Measurements from ENCODE around the gene TMEM132C. TPM values are rescaled to one million over a fixed set of nuclear protein-coding genes. Genes with fewer than 3 reads are reported as not detected.
A peak's percentile ranks its signal among the peaks of the same experiment; 100 is the strongest.

TMEM132C gene
- total and polyA plus RNA-seq, 12 donors, result 0.79 to 2.9 (median 1.7) TPM

DNA sequence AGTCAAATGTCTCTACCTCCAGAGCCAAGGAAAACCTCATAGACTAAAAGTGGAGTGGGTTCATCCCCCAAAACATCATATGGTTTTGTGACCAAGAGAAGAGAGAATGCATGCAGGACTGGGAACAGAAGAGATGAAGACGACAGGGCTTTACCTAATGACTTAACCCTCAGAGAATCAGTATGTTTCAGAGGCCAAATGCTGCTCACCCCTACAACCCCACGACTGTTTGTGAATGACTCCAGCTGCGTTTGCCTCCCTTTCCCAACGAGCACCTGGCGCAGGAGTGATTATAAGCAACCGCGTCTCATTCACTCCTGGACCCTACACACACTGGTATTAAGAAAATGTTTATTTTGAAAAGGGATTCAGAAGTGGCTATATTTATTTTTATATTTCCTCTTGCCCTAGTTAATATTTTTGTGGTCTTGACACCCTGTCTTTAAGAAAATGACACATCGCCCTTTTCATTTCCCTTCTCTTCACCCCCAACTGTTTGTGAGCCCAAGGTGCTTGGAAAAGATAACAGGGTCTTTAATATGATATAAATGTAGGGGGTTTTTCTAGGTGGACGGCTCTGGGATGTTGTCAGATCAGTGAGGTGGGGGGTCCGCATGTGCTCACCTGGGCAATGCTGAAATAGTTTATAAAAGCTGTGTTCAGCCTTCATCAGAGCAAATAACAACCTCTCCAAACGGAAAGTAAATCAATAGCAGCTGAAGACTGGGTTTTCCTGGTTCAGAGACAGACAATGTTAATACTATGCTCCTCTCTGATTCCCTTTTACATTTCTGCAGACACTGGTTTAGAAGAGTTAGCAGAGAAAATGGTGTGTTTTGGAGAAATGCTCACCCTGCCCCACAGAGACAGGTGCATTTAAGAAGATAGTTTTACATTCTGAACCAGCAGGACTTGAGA is 479.1 kb downstream of the TMEM132C start:
- no peak overlapping the region for H3K4me3 ChIP-seq
- peaks cover 0 to 50% (median 13%) of the 10 kb centered on the region in 7 donors for H3K27me3 ChIP-seq

DNA sequence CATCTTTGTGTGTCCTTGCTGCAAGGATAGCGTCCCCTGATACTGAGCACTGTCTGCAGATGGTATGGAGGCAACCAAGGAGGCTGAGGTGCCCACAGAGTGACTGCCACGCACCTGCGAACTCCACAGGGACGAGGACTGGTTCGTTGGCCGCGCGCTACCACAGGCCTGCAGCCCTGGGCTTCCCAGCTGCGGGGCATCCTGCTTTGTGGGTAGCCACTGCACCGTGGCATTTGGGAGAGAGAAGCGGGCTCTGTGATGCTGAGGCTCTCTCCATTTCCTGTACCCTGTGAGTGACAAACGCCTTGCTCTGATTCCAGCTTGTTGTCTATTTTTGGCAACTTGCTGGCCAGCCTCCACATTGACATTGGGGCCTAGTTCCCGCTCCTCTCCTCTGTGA is 480.5 kb downstream of the TMEM132C start:
- no peak overlapping the region for H3K4me3 ChIP-seq
- 65 to 70% methylated on average over 13 of the region's 13 CpGs for WGBS, 2 donors
- ATAC-seq, result no peak
- no peaks in the 10 kb centered on the region for H3K36me3 ChIP-seq
- H3K4me1 ChIP-seq, result no peaks in the 10 kb centered on the region
- no peak for DNase-seq
- H3K27me3 ChIP-seq, result peaks cover 0 to 46% (median 13%) of the 10 kb centered on the region in 7 donors
- intact Hi-C loops (cut with DNase I), result no loop called here
- no peak overlapping the region for H3K27ac ChIP-seq
- H3K9me3 ChIP-seq, result no peaks in the 10 kb centered on the region
- TF ChIP-seq, protein P1, sequence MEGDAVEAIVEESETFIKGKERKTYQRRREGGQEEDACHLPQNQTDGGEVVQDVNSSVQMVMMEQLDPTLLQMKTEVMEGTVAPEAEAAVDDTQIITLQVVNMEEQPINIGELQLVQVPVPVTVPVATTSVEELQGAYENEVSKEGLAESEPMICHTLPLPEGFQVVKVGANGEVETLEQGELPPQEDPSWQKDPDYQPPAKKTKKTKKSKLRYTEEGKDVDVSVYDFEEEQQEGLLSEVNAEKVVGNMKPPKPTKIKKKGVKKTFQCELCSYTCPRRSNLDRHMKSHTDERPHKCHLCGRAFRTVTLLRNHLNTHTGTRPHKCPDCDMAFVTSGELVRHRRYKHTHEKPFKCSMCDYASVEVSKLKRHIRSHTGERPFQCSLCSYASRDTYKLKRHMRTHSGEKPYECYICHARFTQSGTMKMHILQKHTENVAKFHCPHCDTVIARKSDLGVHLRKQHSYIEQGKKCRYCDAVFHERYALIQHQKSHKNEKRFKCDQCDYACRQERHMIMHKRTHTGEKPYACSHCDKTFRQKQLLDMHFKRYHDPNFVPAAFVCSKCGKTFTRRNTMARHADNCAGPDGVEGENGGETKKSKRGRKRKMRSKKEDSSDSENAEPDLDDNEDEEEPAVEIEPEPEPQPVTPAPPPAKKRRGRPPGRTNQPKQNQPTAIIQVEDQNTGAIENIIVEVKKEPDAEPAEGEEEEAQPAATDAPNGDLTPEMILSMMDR (IDR thresholded peaks at IDR 0.05), result no peak

More for the DNA sequence above, 479.1 kb downstream of the TMEM132C start:
- Histone ChIP-seq H3K27ac (peak overlapping the region in 1 of 10 donors; percentile 29), H3K4me1 (no peaks in the 10 kb centered on the region), H3K9me3 (no peaks in the 10 kb centered on the region), H3K36me3 (no peaks in the 10 kb centered on the region)
- DNase-seq (no peak), ATAC-seq (no peak)
- TF ChIP-seq, protein P1 (IDR thresholded peaks at IDR 0.05), result no peak
- intact Hi-C loops (cut with DNase I), result no loop called here
- WGBS, 2 donors, result 69 to 72% methylated on average over 11 of the region's 11 CpGs

DNA sequence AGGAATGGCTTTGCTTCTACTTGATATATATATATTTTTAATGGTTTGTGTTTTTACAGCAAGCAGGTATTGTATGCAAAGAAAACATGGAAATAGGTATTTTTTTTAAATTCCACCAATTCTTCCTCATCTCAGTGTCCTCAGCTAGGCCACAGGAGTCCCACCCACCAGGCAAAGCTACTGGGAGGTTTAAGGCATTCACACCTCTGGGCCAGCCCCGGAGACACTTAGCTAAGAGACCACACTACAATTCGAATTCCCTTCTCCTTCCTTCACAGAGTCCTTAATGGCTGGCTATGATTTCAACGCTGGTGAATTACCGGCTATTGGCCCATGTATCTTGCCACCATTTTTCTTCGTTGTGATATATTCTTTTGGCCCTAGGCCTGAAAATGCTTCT is 485.4 kb downstream of the TMEM132C start:
- intact Hi-C loops (cut with DNase I), result no loop called here
- Histone ChIP-seq H3K4me3 (no peak overlapping the region), H3K9me3 (peaks cover 0 to 9% (median 0%) of the 10 kb centered on the region in 11 donors), H3K27me3 (peaks cover 0 to 20% (median 0%) of the 10 kb centered on the region in 7 donors), H3K27ac (no peak overlapping the region), H3K36me3 (no peaks in the 10 kb centered on the region), H3K4me1 (no peaks in the 10 kb centered on the region)
- ATAC-seq, result no peak
- WGBS, 2 donors, result 70 to 75% methylated on average over 5 of the region's 5 CpGs
- TF ChIP-seq, protein P1 (IDR thresholded peaks at IDR 0.05), result no peak
- DNase-seq, result no peak

DNA sequence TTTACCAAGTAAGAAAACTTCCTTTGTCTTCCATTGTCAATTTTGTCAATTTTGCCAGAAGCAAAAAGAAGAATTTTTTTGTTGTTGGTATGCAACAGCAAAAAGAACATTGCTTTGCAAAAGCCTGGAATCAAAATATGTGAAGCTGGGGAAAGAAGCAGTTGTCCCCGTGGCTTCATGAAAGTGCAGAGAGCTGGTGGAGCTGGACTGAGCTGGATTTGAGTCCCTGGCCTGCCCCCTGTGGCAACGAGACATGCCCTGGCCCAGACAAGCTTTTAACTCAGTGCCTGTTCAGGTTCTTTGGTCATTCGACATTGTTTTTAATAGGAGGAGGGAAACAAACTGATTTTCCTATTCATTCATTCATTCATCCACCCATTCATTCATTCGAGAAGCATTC is 486.5 kb downstream of the TMEM132C start:
- ATAC-seq, result no peak
- H3K4me3 ChIP-seq, result no peak overlapping the region
- H3K9me3 ChIP-seq, result peaks cover 0 to 9% (median 0%) of the 10 kb centered on the region in 11 donors
- H3K36me3 ChIP-seq, result no peaks in the 10 kb centered on the region
- no peak for DNase-seq
- WGBS, 2 donors, result 42 to 43% methylated on average over 4 of the region's 4 CpGs
- TF ChIP-seq, protein P1 (IDR thresholded peaks at IDR 0.05), result no peak
- intact Hi-C loops (cut with DNase I), result no loop called here
- H3K27ac ChIP-seq, result no peak overlapping the region
- no peaks in the 10 kb centered on the region for H3K4me1 ChIP-seq
- peaks cover 0 to 14% (median 0%) of the 10 kb centered on the region in 7 donors for H3K27me3 ChIP-seq

Data from heart right ventricle (tissue), 16 donors.